Stimulated activated naive CD8-positive, alpha-beta T cell treated with anti-CD3 and anti-CD28 coated beads, Interleukin-15, Interleukin-2, amounts not matched to agents 100 ng/mL and 50 ng/mL, for 24 hours (primary cell): Measurements from ENCODE around the gene HSD11B2.
A peak's percentile ranks its signal among the peaks of the same experiment; 100 is the strongest.

Experiments used
- H3K27ac Mint-ChIP-seq: one replicate; pipeline ENCODE4 v1.8.0; 2021; ENCODE audit warnings: mild to moderate bottlenecking, mixed read lengths
- H3K27me3 Mint-ChIP-seq: one replicate; pipeline ENCODE4 v1.8.0; 2021; ENCODE audit warnings: mixed read lengths
- H3K36me3 Mint-ChIP-seq: one replicate; pipeline ENCODE4 v1.8.0; 2021; ENCODE audit warnings: low read depth, mixed read lengths
- H3K4me1 Mint-ChIP-seq: one replicate; pipeline ENCODE4 v1.8.0; 2021; ENCODE audit warnings: low read depth, mixed read lengths
- H3K4me3 Mint-ChIP-seq: one replicate; pipeline ENCODE4 v1.8.0; 2021; ENCODE audit warnings: mild to moderate bottlenecking, mixed read lengths
- H3K9me3 Mint-ChIP-seq: one replicate; pipeline ENCODE4 v1.8.0; 2021; ENCODE audit warnings: mixed read lengths

Gene HSD11B2

GRCh38 chr16:67477960-67478554 is 47.1 kb downstream of the HSD11B2 start:
- no peaks in the 10 kb centered on the region for H3K27me3 Mint-ChIP-seq
- no peak overlapping the region for H3K27ac Mint-ChIP-seq
- H3K4me1 Mint-ChIP-seq, result peaks cover 50% of the 10 kb centered on the region
- no peaks in the 10 kb centered on the region for H3K9me3 Mint-ChIP-seq
- no peaks in the 10 kb centered on the region for H3K36me3 Mint-ChIP-seq
- H3K4me3 Mint-ChIP-seq, result no peak overlapping the region

DNA sequence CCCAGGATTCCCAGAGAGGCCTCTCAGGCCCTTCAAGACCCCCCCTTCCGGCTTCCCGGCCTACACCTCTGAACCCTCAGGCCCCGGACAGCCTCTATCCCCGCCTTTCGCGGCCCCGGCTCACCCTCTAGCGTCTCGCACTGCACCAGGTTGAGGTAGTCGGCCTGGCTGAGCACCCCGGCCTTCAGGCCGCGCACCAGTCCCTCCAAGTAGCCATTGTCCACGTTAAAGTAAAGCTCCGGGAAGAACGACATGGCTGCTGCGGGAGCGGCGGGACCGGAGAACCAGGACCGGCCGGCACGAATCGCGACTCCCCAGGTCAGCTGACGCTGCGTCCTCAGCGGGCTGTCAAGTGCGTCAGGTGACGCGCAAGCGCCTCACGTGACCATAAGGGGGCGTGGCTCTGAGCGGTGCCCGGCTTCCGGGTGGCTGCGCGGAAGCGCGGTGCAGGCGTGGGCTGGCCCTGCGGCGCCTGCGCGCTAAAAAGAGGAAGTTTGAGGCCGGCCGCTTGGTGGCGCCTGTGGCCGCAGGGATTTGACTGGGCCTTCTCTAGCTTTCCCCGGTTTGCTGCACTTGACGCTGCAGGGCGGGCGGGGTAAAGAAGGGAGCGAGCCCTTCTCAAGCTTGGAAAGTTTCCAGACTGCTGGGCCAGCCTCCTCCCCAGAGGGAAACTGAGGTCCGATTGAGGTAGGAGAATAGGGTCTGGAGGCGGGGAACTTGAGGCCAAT is 50.1 kb downstream of the HSD11B2 start, which contains the start of gene ATP6V0D1:
ATP6V0D1 (minus strand) TSS at position 325 of the 728 bp plus-strand sequence; CDS start at position 254, 71 bp downstream.
- peak within 1 kb of the TSS; percentile 100 for H3K4me3 Mint-ChIP-seq

GRCh38 chr16:67481561-67482232 is 50.8 kb downstream of the HSD11B2 start:
- H3K4me1 Mint-ChIP-seq, result peaks cover 40% of the 10 kb centered on the region
- no peaks in the 10 kb centered on the region for H3K9me3 Mint-ChIP-seq
- H3K36me3 Mint-ChIP-seq, result peaks cover 6% of the 10 kb centered on the region
- peak overlapping the region; percentile 100 for H3K4me3 Mint-ChIP-seq
- H3K27me3 Mint-ChIP-seq, result no peaks in the 10 kb centered on the region
- H3K27ac Mint-ChIP-seq, result peak overlapping the region; percentile 98

More for the DNA sequence above, 50.1 kb downstream of the HSD11B2 start, which contains the start of gene ATP6V0D1:
- Mint-ChIP-seq H3K36me3 (peaks cover 6% of the 10 kb centered on the region), H3K4me1 (peaks cover 45% of the 10 kb centered on the region), H3K27ac (peak within 1 kb of the TSS; percentile 98), H3K27me3 (no peaks in the 10 kb centered on the region), H3K9me3 (no peaks in the 10 kb centered on the region)

- Mint-ChIP-seq H3K9me3 (no peaks in the 10 kb centered on the region), H3K36me3 (peaks cover 10% of the 10 kb centered on the region), H3K4me1 (peaks cover 35% of the 10 kb centered on the region)
Measured at GRCh38 chr16:67482233-67482924, 51.5 kb downstream of the HSD11B2 start.

GRCh38 chr16:67483150-67483549 is 52.2 kb downstream of the HSD11B2 start, which contains the start of gene AGRP:
AGRP (minus strand) TSS chr16:67483547; CDS start chr16:67483398, 149 bp downstream.
- H3K4me1 Mint-ChIP-seq, result peaks cover 34% of the 10 kb centered on the region
- peak within 1 kb of the TSS; percentile 100 for H3K4me3 Mint-ChIP-seq
- H3K9me3 Mint-ChIP-seq, result no peaks in the 10 kb centered on the region
- no peaks in the 10 kb centered on the region for H3K27me3 Mint-ChIP-seq
- H3K36me3 Mint-ChIP-seq, result peaks cover 14% of the 10 kb centered on the region
- peak within 1 kb of the TSS; percentile 98 for H3K27ac Mint-ChIP-seq

More at GRCh38 chr16:67482233-67482924, 51.5 kb downstream of the HSD11B2 start:
- peak overlapping the region; percentile 100 for H3K4me3 Mint-ChIP-seq
- no peaks in the 10 kb centered on the region for H3K27me3 Mint-ChIP-seq
- H3K27ac Mint-ChIP-seq, result peak overlapping the region; percentile 98

DNA sequence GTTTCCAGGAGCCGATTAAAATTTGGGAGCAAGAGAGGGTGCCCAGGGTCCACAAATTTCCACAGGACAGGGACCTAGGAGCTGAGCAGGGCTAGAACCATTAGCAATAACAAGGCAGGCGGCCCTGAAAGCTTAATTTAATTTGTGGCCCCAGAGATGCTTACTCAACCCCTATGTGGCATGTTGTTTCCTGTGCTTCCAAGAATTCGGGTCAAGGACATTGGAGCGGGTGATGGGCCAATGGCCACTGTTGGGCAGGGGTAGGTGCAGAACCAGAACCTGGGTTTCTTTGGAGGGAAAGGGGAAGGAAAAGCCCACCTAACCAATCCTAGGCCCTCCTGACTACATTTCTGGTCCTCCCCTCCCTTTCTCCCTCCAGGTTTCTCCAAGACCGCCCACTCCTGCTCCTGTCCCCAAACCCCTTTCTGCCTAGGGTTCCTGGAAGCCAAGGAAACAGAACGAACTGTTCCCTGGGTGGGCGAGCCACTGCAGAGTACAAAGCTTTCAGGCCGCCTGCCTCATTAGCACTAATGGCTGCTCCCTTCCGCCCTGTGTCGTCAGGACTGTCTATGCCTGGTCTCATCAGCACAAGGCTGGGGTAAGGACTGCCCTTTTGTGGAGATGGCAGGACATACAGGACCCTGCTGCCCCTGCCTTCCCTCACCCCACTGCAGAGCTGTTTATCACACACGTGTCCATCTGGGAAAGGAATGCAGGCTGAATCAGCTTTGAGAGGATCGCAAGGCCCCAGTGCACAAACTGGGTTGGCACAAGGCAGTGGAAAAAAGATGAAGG is 53.0 kb downstream of the HSD11B2 start:
- Mint-ChIP-seq H3K27me3 (no peaks in the 10 kb centered on the region), H3K27ac (peak overlapping the region; percentile 42), H3K4me3 (no peak overlapping the region), H3K36me3 (peaks cover 14% of the 10 kb centered on the region), H3K4me1 (peaks cover 31% of the 10 kb centered on the region), H3K9me3 (no peaks in the 10 kb centered on the region)

DNA sequence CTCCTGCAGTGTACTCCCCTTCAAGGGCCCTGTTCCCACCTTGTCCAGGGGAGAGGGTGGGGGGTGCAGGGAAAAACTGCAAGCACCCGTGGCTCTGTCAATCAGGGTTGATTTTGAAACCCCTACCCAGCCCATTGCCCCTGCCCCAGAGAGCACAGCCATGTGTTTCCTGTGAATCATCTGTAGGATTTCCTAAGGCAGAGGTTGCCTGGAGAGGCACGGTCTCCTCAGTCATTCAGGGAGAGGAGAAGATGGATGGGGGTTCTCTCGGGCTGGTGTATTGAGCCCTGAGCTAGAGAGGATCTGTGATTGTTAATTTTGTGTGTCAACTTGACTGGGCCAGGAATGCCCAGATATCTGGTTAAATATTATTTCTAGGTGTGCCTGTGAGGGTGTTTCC is 55.9 kb downstream of the HSD11B2 start:
- Mint-ChIP-seq H3K9me3 (no peaks in the 10 kb centered on the region), H3K36me3 (peaks cover 14% of the 10 kb centered on the region), H3K27ac (no peak overlapping the region), H3K4me1 (peaks cover 35% of the 10 kb centered on the region), H3K4me3 (no peak overlapping the region), H3K27me3 (no peaks in the 10 kb centered on the region)
